GM21717 (cell line): ENCODE data around the gene NF2.

Experiments used
- ATAC-seq: cut with Tn5 transposase; IDR thresholded peaks from one replicate; pipeline ENCODE4 v1.9.1; 2021; ENCODE audit warnings: mild to moderate bottlenecking, moderate library complexity; ENCODE audit not compliant: unreplicated experiment

NF2 gene

GRCh38 chr22:29718949-29719898 is 115.8 kb downstream of the NF2 start:
- ATAC-seq = no peak

- ATAC-seq = no peak
Measured at GRCh38 chr22:29719899-29720645, 116.6 kb downstream of the NF2 start, which contains the start of gene CABP7. Gene CABP7, plus strand, starts transcription at chr22:29720003. Its CDS starts 422 bp downstream, at chr22:29720425.

- ATAC-seq = no peak
Measured at GRCh38 chr22:29720811-29721323, 117.4 kb downstream of the NF2 start.

- no peak for ATAC-seq
Measured at GRCh38 chr22:29722151-29722550, 118.7 kb downstream of the NF2 start.

GRCh38 chr22:29722587-29722986 is 119.2 kb downstream of the NF2 start:
- ATAC-seq = no peak

- no peak for ATAC-seq
Measured at GRCh38 chr22:29723766-29724165, 120.3 kb downstream of the NF2 start.

- no peak for ATAC-seq
Measured at GRCh38 chr22:29724843-29725242, 121.4 kb downstream of the NF2 start.

GRCh38 chr22:29726106-29726505 is 122.7 kb downstream of the NF2 start:
- ATAC-seq = no peak

- no peak for ATAC-seq
Measured at GRCh38 chr22:29726512-29727130, 123.2 kb downstream of the NF2 start.

- ATAC-seq = no peak
Measured at GRCh38 chr22:29727131-29727523, 123.7 kb downstream of the NF2 start.

- no peak for ATAC-seq
Measured at GRCh38 chr22:29729161-29729560, 125.7 kb downstream of the NF2 start.

GRCh38 chr22:29731058-29731850 is 127.8 kb downstream of the NF2 start:
- ATAC-seq = no peak

GRCh38 chr22:29732883-29733282 is 129.4 kb downstream of the NF2 start:
- no peak for ATAC-seq

GRCh38 chr22:29733362-29734201 is 130.1 kb downstream of the NF2 start:
- no peak for ATAC-seq

GRCh38 chr22:29734406-29734805 is 131.0 kb downstream of the NF2 start:
- no peak for ATAC-seq

GRCh38 chr22:29734838-29735237 is 131.4 kb downstream of the NF2 start:
- ATAC-seq = no peak

- no peak for ATAC-seq
Measured at GRCh38 chr22:29735416-29735815, 132.0 kb downstream of the NF2 start.

- no peak for ATAC-seq
Measured at GRCh38 chr22:29737251-29738117, 134.1 kb downstream of the NF2 start.
